HEK293T (cell line): Measurements from ENCODE around the gene SLC24A4.

Source experiments
- CTCF ChIA-PET: fragments of 350-600 bp; formaldehyde crosslinking; extraction: SDS; loops from one replicate; lab custom pipeline; 2021; ENCODE audit warnings: antibody characterized with exemption, inconsistent platforms; lab: Yijun Ruan, JAX
- POLR2A ChIA-PET: fragments of 350-600 bp; formaldehyde crosslinking; extraction: SDS; loops from one replicate; lab custom pipeline; 2020; ENCODE audit warnings: antibody characterized with exemption, inconsistent platforms; lab: Yijun Ruan, JAX
- DNase-seq: peaks from one replicate; pipeline ENCODE4 v3.0.0; 2012; ENCODE audit warnings: mixed read lengths; ENCODE audit errors: extremely low spot score
- ARNT ChIP-seq: fragments of 450-650 bp; IDR thresholded peaks from 2 replicates; pipeline ENCODE4 v1.6.1; 2017; ENCODE audit warnings: mild to moderate bottlenecking
- BHLHE40 ChIP-seq: fragments of 450-650 bp; IDR thresholded peaks from 2 replicates; pipeline ENCODE4 v1.6.1; 2016; ENCODE audit warnings: mild to moderate bottlenecking, moderate library complexity, borderline replicate concordance
- CTBP1 ChIP-seq: fragments of 450-650 bp; IDR thresholded peaks from 2 replicates; pipeline ENCODE4 v1.6.1; 2016; ENCODE audit warnings: borderline replicate concordance
- ELF4 ChIP-seq: fragments of 450-650 bp; IDR thresholded peaks from 2 replicates; pipeline ENCODE4 v1.6.1; 2017; ENCODE audit warnings: antibody characterized with exemption
- FOXA1 ChIP-seq: fragments of 450-650 bp; IDR thresholded peaks from 2 replicates; pipeline ENCODE4 v1.6.1; 2016; ENCODE audit warnings: mild to moderate bottlenecking
- FOXK2 ChIP-seq: fragments of 450-650 bp; IDR thresholded peaks from 2 replicates; pipeline ENCODE4 v1.6.1; 2016; ENCODE audit warnings: mild to moderate bottlenecking
- FOXM1 ChIP-seq: fragments of 450-650 bp; IDR thresholded peaks from 2 replicates; pipeline ENCODE4 v1.6.1; 2017; ENCODE audit warnings: mild to moderate bottlenecking, borderline replicate concordance
- HDGF ChIP-seq: fragments of 450-650 bp; IDR thresholded peaks from 2 replicates; pipeline ENCODE4 v1.6.1; 2017; ENCODE audit warnings: antibody characterized with exemption, borderline replicate concordance
- L3MBTL2 ChIP-seq: fragments of 450-650 bp; conservative IDR thresholded peaks from 2 replicates; pipeline ENCODE4 v1.6.1; 2016; ENCODE audit warnings: mild to moderate bottlenecking
- LEF1 ChIP-seq: fragments of 450-650 bp; IDR thresholded peaks from 2 replicates; pipeline ENCODE4 v1.6.1; 2017; ENCODE audit warnings: mild to moderate bottlenecking, borderline replicate concordance
- NFRKB ChIP-seq: fragments of 450-650 bp; IDR thresholded peaks from 2 replicates; pipeline ENCODE4 v1.6.1; 2016; ENCODE audit warnings: mild to moderate bottlenecking, moderate library complexity
- PKNOX1 ChIP-seq: fragments of 450-650 bp; IDR thresholded peaks from 2 replicates; pipeline ENCODE4 v1.6.1; 2016
- SP1 ChIP-seq: fragments of 450-650 bp; IDR thresholded peaks from 2 replicates; pipeline ENCODE4 v1.6.1; 2017
- SUZ12 ChIP-seq: fragments of 450-650 bp; IDR thresholded peaks from 2 replicates; pipeline ENCODE4 v1.6.1; 2016; ENCODE audit warnings: mild to moderate bottlenecking
- TARDBP ChIP-seq: fragments of 450-650 bp; IDR thresholded peaks from 2 replicates; pipeline ENCODE4 v1.6.1; 2016
- ZNF384 ChIP-seq: fragments of 450-650 bp; IDR thresholded peaks from 2 replicates; pipeline ENCODE4 v1.6.1; 2016

Gene SLC24A4

GRCh38 chr14:92413379-92413778 lies 90.4 kb downstream of the SLC24A4 start:
- ChIA-PET CTCF (no interaction called here), POLR2A (no interaction called here)
- TF ChIP-seq ARNT (no peak), L3MBTL2 (no peak), PKNOX1 (no peak), BHLHE40 (no peak), ZNF384 (no peak)
- no peak for DNase-seq

GRCh38 chr14:92414690-92415445 lies 91.9 kb downstream of the SLC24A4 start:
- ChIA-PET CTCF (no interaction called here), POLR2A (no interaction called here)

GRCh38 chr14:92415969-92416368 lies 93.0 kb downstream of the SLC24A4 start:
- TF ChIP-seq ZNF384 (no peak), FOXK2 (no peak), L3MBTL2 (no peak), SUZ12 (no peak), TARDBP (no peak), FOXA1 (no peak), NFRKB (no peak), PKNOX1 (no peak), ARNT (no peak), SP1 (no peak), CTBP1 (no peak), LEF1 (no peak), HDGF (no peak)
- no peak for DNase-seq
- ChIA-PET CTCF (no interaction called here), POLR2A (no interaction called here)

More at GRCh38 chr14:92414690-92415445, 91.9 kb downstream of the SLC24A4 start:
- no peak for DNase-seq
- TF ChIP-seq ARNT = no peak
- TF ChIP-seq CTBP1 = no peak
- TF ChIP-seq BHLHE40 = no peak
- no peak for TF ChIP-seq ELF4
- TF ChIP-seq LEF1 = no peak
- no peak for TF ChIP-seq NFRKB
- no peak for TF ChIP-seq FOXA1
- no peak for TF ChIP-seq ZNF384
- TF ChIP-seq PKNOX1 = no peak
- TF ChIP-seq FOXK2 = no peak
- TF ChIP-seq FOXM1 = no peak
- no peak for TF ChIP-seq TARDBP
- TF ChIP-seq L3MBTL2 = no peak
- TF ChIP-seq HDGF = no peak
- TF ChIP-seq SP1 = no peak
- TF ChIP-seq SUZ12 = no peak

DNA sequence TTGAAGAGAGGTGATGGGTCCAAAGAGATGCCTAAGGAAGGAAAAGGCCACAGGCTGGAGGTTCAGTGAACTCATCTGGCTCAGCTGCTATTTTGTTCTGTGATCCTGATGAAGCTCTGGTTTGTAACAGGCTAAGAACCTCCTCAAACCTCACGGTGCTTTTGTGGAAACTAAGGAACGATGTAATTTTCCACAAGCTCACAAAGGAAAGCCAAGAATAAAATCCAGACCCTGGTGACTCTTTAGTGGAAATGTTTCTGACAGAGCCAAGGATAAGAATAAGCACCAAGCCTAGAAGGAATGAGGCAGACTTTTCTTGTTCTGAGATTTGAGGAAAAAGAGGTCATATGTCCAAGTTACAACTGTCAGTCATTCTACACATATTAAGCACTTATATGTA lies 93.6 kb downstream of the SLC24A4 start:
- TF ChIP-seq FOXA1 = no peak
- no peak for TF ChIP-seq CTBP1
- no peak for TF ChIP-seq ZNF384
- no peak for TF ChIP-seq L3MBTL2
- TF ChIP-seq FOXM1 = no peak
- no peak for TF ChIP-seq HDGF
- no peak for TF ChIP-seq NFRKB
- TF ChIP-seq SUZ12 = no peak
- no peak for TF ChIP-seq TARDBP
- no peak for TF ChIP-seq BHLHE40
- no peak for TF ChIP-seq PKNOX1
- no peak for DNase-seq
- CTCF ChIA-PET = no interaction called here
- POLR2A ChIA-PET = no interaction called here

GRCh38 chr14:92417759-92418158 lies 94.8 kb downstream of the SLC24A4 start:
- POLR2A ChIA-PET = no interaction called here
- no peak for DNase-seq
- CTCF ChIA-PET = no interaction called here
- no peak for TF ChIP-seq NFRKB
- TF ChIP-seq FOXA1 = no peak
- TF ChIP-seq L3MBTL2 = no peak
- no peak for TF ChIP-seq ELF4
- no peak for TF ChIP-seq BHLHE40
- TF ChIP-seq SP1 = no peak
- no peak for TF ChIP-seq LEF1
- TF ChIP-seq ZNF384 = no peak
- no peak for TF ChIP-seq HDGF

DNA sequence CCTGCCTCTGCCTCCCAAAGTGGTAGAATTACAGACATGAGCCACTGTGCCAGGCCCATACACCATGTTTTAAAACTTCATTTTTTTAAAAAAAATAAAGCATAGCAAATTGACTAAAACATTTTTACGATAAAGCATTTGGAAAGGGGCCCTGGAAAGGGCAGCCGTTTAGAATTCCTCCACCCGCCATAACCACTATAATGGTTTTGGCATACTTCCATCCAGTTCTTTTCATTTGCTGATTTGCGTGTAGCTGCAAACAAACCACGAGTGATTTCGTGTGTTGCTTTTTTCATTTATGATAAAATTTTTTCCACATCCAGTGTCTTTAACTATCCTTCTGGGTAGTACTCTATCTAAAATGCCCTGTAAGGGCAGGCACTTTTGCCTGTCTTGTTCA lies 98.8 kb downstream of the SLC24A4 start:
- CTCF ChIA-PET = interaction anchor here (0.9 kb wide), 1 partner anchor 9 kb away, joined by 5 read pairs; no protein-coding TSS in a partner anchor
- no peak for DNase-seq
- POLR2A ChIA-PET = no interaction called here
- TF ChIP-seq NFRKB (no peak), HDGF (no peak), LEF1 (no peak), FOXM1 (no peak), BHLHE40 (no peak), TARDBP (no peak), SUZ12 (no peak)
